B cell (primary cell): Measurements from ENCODE around the gene SEPTIN2. TPM values are rescaled to one million over a fixed set of nuclear protein-coding genes. Genes with fewer than 3 reads are reported as not detected.
"Not testable (repeated sequence)": the region's sequence is repeated elsewhere in the genome, so short reads cannot be mapped to it uniquely, and the experiment has no call there.

Source experiments
- ATAC-seq: fragments of 200-7000 bp; cut with Tn5 transposase; one replicate; pipeline ENCODE4 v1.10.0; 2021; ENCODE audit warnings: low read depth, mild to moderate bottlenecking, moderate number of reproducible peaks, moderate library complexity
- CTCF ChIA-PET: fragments of 350-600 bp; sonication (Branson Sonifier 250); formaldehyde crosslinking; loops from one replicate; lab custom pipeline; 2021; ENCODE audit warnings: antibody characterized with exemption, inconsistent platforms; lab: Charles Lee
- POLR2A ChIA-PET: fragments of 350-600 bp; sonication (Branson Sonifier 250); formaldehyde crosslinking; loops from one replicate; lab custom pipeline; 2021; ENCODE audit warnings: antibody characterized with exemption; lab: Charles Lee
- DNase-seq: peaks from one replicate; pipeline ENCODE4 v3.0.0; 2013
- H2AFZ ChIP-seq: 2 replicates; pipeline ENCODE4 v1.6.1; 2012; ENCODE audit warnings: mild to moderate bottlenecking, low read depth, low read length; ENCODE audit not compliant: insufficient read depth, poor library complexity, severe bottlenecking
- H3K27ac ChIP-seq, 2 donors: 1 replicate in 1 of 2; 2 replicates in 1 of 2; pipeline ENCODE4 v1.5.1; 2012 to 2013; ENCODE audit warnings: low read length in 2 of 2, mild to moderate bottlenecking in 2 of 2, moderate library complexity in 1 of 2
- H3K27me3 ChIP-seq, 4 experiments: fragments of 200-600 bp in 1 of 4; sonication (generic) in 1 of 4; replicated peaks in 1 of 4; 1 replicate in 2 of 4; 2 replicates in 2 of 4; pipeline versions ENCODE4 v1.6.1 to v1.7.0; 2013 to 2016; ENCODE audit warnings: low read length in 3 of 4, mild to moderate bottlenecking in 2 of 4, mixed read lengths in 1 of 4, moderate library complexity in 1 of 4; ENCODE audit not compliant: insufficient read depth in 4 of 4, control insufficient read depth in 3 of 4; ENCODE audit errors: control extremely low read depth in 1 of 4
- H3K36me3 ChIP-seq, 2 experiments: replicated peaks in 1 of 2; 1 replicate in 1 of 2; 2 replicates in 1 of 2; pipeline versions ENCODE4 v1.6.1 to v1.7.1; 2013; ENCODE audit warnings: low read length in 1 of 2; ENCODE audit not compliant: insufficient read depth in 2 of 2, control insufficient read depth in 1 of 2; ENCODE audit errors: control extremely low read depth in 1 of 2, extremely low read depth in 1 of 2
- H3K4me1 ChIP-seq, 2 donors: fragments of 200-600 bp in 1 of 2; sonication (generic) in 1 of 2; 1 replicate in 1 of 2; 2 replicates in 1 of 2; pipeline versions ENCODE4 v1.5.1 to v1.6.1; 2013 to 2017; ENCODE audit warnings: low read length in 2 of 2; ENCODE audit not compliant: control insufficient read depth in 2 of 2, insufficient read depth in 2 of 2
- H3K4me2 ChIP-seq: replicated peaks from 2 replicates; pipeline ENCODE3; 2012; ENCODE audit warnings: mild to moderate bottlenecking, low read depth, low read length; ENCODE audit not compliant: poor library complexity, severe bottlenecking
- H3K4me3 ChIP-seq, 5 experiments: fragments of 200-600 bp in 1 of 5; sonication (generic) in 1 of 5; 1 replicate in 3 of 5; 2 replicates in 2 of 5; pipeline versions ENCODE4 v1.5.1 to v1.7.0; 2011 to 2016; ENCODE audit warnings: low read length in 4 of 5, mild to moderate bottlenecking in 4 of 5, low read depth in 2 of 5, control low read depth in 1 of 5, moderate library complexity in 1 of 5; ENCODE audit not compliant: insufficient read depth in 1 of 5; ENCODE audit errors: control extremely low read depth in 1 of 5, extremely low read depth in 1 of 5
- H3K79me2 ChIP-seq: fragments of 200-600 bp; sonication (generic); one replicate; pipeline ENCODE4 v1.6.0; 2016; ENCODE audit warnings: low read length; ENCODE audit not compliant: control insufficient read depth, insufficient read depth
- H3K9ac ChIP-seq: fragments of 200-600 bp; sonication (generic); 2 replicates; pipeline ENCODE4 v1.6.1; 2017; ENCODE audit warnings: mild to moderate bottlenecking, low read length, moderate library complexity
- H3K9me3 ChIP-seq, 3 donors: one replicate each; pipeline versions ENCODE4 v1.6.1 to v1.7.1; 2013; ENCODE audit warnings: low read length in 2 of 3; ENCODE audit not compliant: control insufficient read depth in 2 of 3, insufficient read depth in 1 of 3; ENCODE audit errors: control extremely low read depth in 1 of 3
- H4K20me1 ChIP-seq: 2 replicates; pipeline ENCODE4 v1.6.0; 2012; ENCODE audit warnings: mild to moderate bottlenecking, low read length; ENCODE audit not compliant: insufficient read depth, control insufficient read depth, poor library complexity, severe bottlenecking
- H3K27ac Mint-ChIP-seq: one replicate; pipeline ENCODE4 v1.8.0; 2021; ENCODE audit warnings: mixed read lengths
- H3K27me3 Mint-ChIP-seq: one replicate; pipeline ENCODE4 v1.8.0; 2021; ENCODE audit warnings: mixed read lengths
- H3K4me1 Mint-ChIP-seq: one replicate; pipeline ENCODE4 v1.8.0; 2021; ENCODE audit warnings: mixed read lengths
- H3K4me3 Mint-ChIP-seq: one replicate; pipeline ENCODE4 v1.8.0; 2021; ENCODE audit warnings: mixed read lengths
- H3K9me3 Mint-ChIP-seq: one replicate; pipeline ENCODE4 v1.8.0; 2022; ENCODE audit warnings: mixed read lengths; ENCODE audit not compliant: insufficient read depth
- EZH2 ChIP-seq: IDR thresholded peaks from 2 replicates; pipeline ENCODE4 v1.6.1; 2012; ENCODE audit warnings: borderline replicate concordance, low read depth, mild to moderate bottlenecking, moderate library complexity, low read length; ENCODE audit not compliant: insufficient read depth, poor library complexity, severe bottlenecking
- WGBS: methylation state at CpG from one replicate; pipeline ENCODE4 v1.1.5; 2013; ENCODE audit warnings: missing lambda C conversion rate; ENCODE audit not compliant: insufficient coverage; 5-methylcytosine and 5-hydroxymethylcytosine counted together
- intact Hi-C: fragments of 100-400 bp; cut with micrococcal nuclease; formaldehyde crosslinking; loops from one replicate; pipeline ENCODE4 v1.10.0; 2022
- polyA plus RNA-seq: library from polyadenylated mRNA; depleted of rRNA; stranded (reverse); fragments of >200 nt; gene quantifications from 2 replicates; pipeline ENCODE4 v1.2.3, GENCODE V29; 2012
- total RNA-seq, 2 donors: library from RNA; stranded (reverse); fragments of 120-200 nt in 1 of 2; gene quantifications; 1 replicate in 1 of 2; 2 replicates in 1 of 2; pipeline versions ENCODE4 v1.2.3 to v1.2.4, GENCODE V29; 2013 to 2022
- TF ChIP-seq, protein P1 (sequence below): fragments of 200-600 bp; IDR thresholded peaks from one replicate; pipeline ENCODE4 v1.8.0; 2022; ENCODE audit warnings: antibody characterized with exemption, mild to moderate bottlenecking

SEPTIN2 gene
- total and polyA plus RNA-seq, 2 donors (not counting 1 experiment from before 2014, with no cell fraction given): 71.8 to 270 TPM

- H3K36me3 ChIP-seq: peaks cover 0 to 8% of the 10 kb centered on the region in 2 experiments
- CTCF ChIA-PET: interaction anchor here (1.3 kb wide), 1 partner anchor 13 kb away, joined by 3 read pairs; no protein-coding TSS in a partner anchor
- no peaks in the 10 kb centered on the region for H3K27me3 ChIP-seq
- intact Hi-C loops: no loop called here
- H3K4me2 ChIP-seq: peak overlapping the region; percentile 21
- H3K27ac Mint-ChIP-seq: peak overlapping the region; percentile 64
- POLR2A ChIA-PET: no interaction called here
- no peak for ATAC-seq
- 98% methylated on average over 5 of the region's 11 CpGs for WGBS
- peaks cover 27 to 47% of the 10 kb centered on the region in 2 donors for H3K4me1 ChIP-seq
- H3K4me3 ChIP-seq: no peak overlapping the region
- H3K27me3 Mint-ChIP-seq: no peaks in the 10 kb centered on the region
- H3K79me2 ChIP-seq: peaks cover 70% of the 10 kb centered on the region
- H3K4me1 Mint-ChIP-seq: peaks cover 58% of the 10 kb centered on the region
- H3K4me3 Mint-ChIP-seq: peak overlapping the region; percentile 23
- H2AFZ ChIP-seq: no peak overlapping the region
- TF ChIP-seq, protein P1, sequence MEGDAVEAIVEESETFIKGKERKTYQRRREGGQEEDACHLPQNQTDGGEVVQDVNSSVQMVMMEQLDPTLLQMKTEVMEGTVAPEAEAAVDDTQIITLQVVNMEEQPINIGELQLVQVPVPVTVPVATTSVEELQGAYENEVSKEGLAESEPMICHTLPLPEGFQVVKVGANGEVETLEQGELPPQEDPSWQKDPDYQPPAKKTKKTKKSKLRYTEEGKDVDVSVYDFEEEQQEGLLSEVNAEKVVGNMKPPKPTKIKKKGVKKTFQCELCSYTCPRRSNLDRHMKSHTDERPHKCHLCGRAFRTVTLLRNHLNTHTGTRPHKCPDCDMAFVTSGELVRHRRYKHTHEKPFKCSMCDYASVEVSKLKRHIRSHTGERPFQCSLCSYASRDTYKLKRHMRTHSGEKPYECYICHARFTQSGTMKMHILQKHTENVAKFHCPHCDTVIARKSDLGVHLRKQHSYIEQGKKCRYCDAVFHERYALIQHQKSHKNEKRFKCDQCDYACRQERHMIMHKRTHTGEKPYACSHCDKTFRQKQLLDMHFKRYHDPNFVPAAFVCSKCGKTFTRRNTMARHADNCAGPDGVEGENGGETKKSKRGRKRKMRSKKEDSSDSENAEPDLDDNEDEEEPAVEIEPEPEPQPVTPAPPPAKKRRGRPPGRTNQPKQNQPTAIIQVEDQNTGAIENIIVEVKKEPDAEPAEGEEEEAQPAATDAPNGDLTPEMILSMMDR: no peak
- TF ChIP-seq EZH2: no peak
- H3K9me3 ChIP-seq: no peaks in the 10 kb centered on the region
- no peak for DNase-seq
- no peaks in the 10 kb centered on the region for H3K9me3 Mint-ChIP-seq
- peaks cover 47% of the 10 kb centered on the region for H4K20me1 ChIP-seq
- H3K27ac ChIP-seq: no peak overlapping the region
- no peak overlapping the region for H3K9ac ChIP-seq
Measured at GRCh38 chr2:241372361-241372992, 56.8 kb downstream of the SEPTIN2 start.

DNA sequence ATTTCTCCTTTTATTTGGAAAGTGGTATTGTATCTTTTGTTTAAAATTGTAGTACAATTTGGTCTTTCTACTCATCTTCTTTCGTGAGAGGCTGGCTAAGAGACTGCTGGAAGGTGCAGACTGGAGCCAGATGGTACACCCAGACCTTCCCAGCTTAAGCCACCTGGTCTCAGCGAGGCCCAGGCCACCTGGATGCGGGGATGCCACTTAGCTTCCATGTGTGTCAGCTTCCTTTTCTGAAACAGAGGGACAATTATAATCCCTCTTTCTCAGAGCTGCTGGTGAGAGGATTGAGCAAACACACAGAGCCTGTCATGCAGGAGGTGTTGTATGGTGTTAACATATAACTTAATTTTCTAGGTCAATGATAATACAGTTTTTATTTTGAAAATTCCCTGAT, 57.7 kb downstream of the SEPTIN2 start:
- Histone ChIP-seq H3K27me3 (no peaks in the 10 kb centered on the region), H3K4me1 (peaks cover 27 to 45% of the 10 kb centered on the region in 2 donors), H3K79me2 (peaks cover 71% of the 10 kb centered on the region), H2AFZ (no peak overlapping the region), H3K4me3 (no peak overlapping the region), H3K27ac (peak overlapping the region in 1 of 2 donors; percentile 39), H3K9me3 (no peaks in the 10 kb centered on the region), H3K36me3 (peaks cover 0 to 8% of the 10 kb centered on the region in 2 experiments), H3K4me2 (peak overlapping the region; percentile 1), H3K9ac (no peak overlapping the region), H4K20me1 (peaks cover 47% of the 10 kb centered on the region)
- Mint-ChIP-seq H3K27me3 (no peaks in the 10 kb centered on the region), H3K4me1 (peaks cover 60% of the 10 kb centered on the region), H3K27ac (peak overlapping the region; percentile 70), H3K4me3 (peak overlapping the region; percentile 45), H3K9me3 (no peaks in the 10 kb centered on the region)
- 90% methylated on average over 2 of the region's 3 CpGs for WGBS
- TF ChIP-seq EZH2: no peak
- TF ChIP-seq, protein P1: no peak
- ChIA-PET POLR2A (no interaction called here), CTCF (interaction anchor here (1.6 to 2.9 kb wide), 2 partner anchors 15 to 18 kb away, joined by 5 to 9 read pairs; no protein-coding TSS in a partner anchor)
- no peak for DNase-seq
- intact Hi-C loops: no loop called here
- no peak for ATAC-seq

DNA sequence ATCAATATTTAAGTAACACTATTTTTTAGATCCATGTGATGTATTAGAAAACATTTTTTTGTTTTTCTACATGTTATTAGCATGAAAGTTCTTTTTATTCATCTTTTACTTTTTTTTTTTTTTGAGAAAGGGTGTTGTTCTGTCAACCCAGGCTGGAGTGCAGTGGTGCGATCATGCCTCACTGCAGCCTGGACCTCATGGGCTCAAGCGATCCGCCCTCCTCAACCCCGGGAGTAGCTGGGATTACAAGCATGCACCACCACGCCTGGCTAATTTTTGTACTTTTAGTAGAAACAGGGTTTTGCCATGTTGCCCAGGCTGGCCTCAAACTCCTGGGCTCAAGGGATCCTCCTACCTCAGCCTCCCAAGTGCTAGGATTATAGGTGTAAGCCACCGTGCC, 58.2 kb downstream of the SEPTIN2 start:
- not testable (repeated sequence) for ATAC-seq, H3K36me3 ChIP-seq, H3K27me3 Mint-ChIP-seq, H3K27me3 ChIP-seq, H3K9me3 Mint-ChIP-seq, H3K9me3 ChIP-seq, H3K9ac ChIP-seq, H3K4me3 ChIP-seq, DNase-seq, H2AFZ ChIP-seq
- Mint-ChIP-seq H3K4me3 (peak overlapping the region; percentile 59), H3K27ac (peak overlapping the region; percentile 61), H3K4me1 (peaks cover 63% of the 10 kb centered on the region)
- 33% methylated on average over 3 of the region's 6 CpGs for WGBS
- Histone ChIP-seq H3K4me2 (peak overlapping the region; percentile 67), H3K27ac (peak overlapping the region; percentile 46 to 74), H3K4me1 (peaks cover 27 to 45% of the 10 kb centered on the region in 2 donors), H4K20me1 (peaks cover 47% of the 10 kb centered on the region), H3K79me2 (peaks cover 71% of the 10 kb centered on the region)
- ChIA-PET POLR2A (interaction anchor here (1.1 kb wide), 1 partner anchor 18 kb away, joined by 3 read pairs; no protein-coding TSS in a partner anchor), CTCF (interaction anchor here (1.6 to 2.9 kb wide), 2 partner anchors 15 to 18 kb away, joined by 5 to 9 read pairs; no protein-coding TSS in a partner anchor)
- intact Hi-C loops: loop anchor here (1.0 kb wide), 1 partner anchor 16 kb away; no protein-coding TSS in a partner anchor
